ENCODE data around the gene SH3PXD2A. TPM values are rescaled to one million over a fixed set of nuclear protein-coding genes. Genes with fewer than 3 reads are reported as not detected.

Gene SH3PXD2A
- total RNA-seq, 1 donor from 2014 or later: 17.3 TPM

DNA sequence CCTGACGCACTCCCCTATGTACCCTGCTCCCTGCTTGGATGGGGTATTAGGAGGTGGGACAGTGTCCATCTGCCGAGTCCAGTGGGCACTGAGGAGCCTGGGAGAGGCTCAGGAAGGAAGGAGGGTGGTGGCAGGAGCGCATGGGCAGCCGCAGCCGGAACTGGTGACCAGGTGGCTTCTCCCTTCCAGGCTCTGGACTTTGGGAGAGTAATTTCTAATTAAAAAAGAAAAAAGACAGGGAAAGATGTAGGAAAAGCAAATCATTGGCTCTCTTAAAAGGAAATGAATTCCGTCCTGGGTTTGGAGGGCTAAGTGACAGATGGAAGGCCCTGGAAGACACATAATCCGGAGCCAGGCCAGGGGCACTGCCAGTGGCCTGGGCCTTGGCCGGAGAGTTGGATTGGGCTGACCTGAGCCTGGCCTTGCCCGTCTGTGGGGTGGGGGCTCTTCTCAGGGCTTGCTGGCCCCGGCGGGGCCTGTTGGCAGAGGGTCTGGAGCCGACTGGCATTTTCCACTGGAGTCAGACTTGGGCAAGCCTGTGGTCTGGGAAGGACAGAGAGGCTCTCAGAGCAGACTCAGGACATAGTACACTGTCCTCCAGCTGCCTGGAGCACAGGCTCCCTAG is 298.9 kb downstream of the SH3PXD2A start:
- Histone ChIP-seq H3K9me3 (ENCODE audit: insufficient read depth, low read depth, low read length) (peaks cover 17% of the 10 kb centered on the region), H3K9ac (ENCODE audit: low read length) (no peak overlapping the region), H3K4me3 (ENCODE audit: insufficient read depth, low read depth, low read length) (no peak overlapping the region), H4K20me1 (ENCODE audit: insufficient read depth, low read length) (peaks cover 10% of the 10 kb centered on the region), H3K27me3 (ENCODE audit: insufficient read depth, low read length) (peaks cover 59% of the 10 kb centered on the region), H3K4me2 (ENCODE audit: low read length) (no peak overlapping the region), H3K4me1 (ENCODE audit: insufficient read depth, low read length) (peaks cover 4% of the 10 kb centered on the region), H3K36me3 (ENCODE audit: insufficient read depth, low read length) (no peaks in the 10 kb centered on the region), H3K27ac (ENCODE audit: low read depth, low read length) (no peak overlapping the region), H2AFZ (ENCODE audit: low read depth, low read length) (no peak overlapping the region), H3K79me2 (ENCODE audit: insufficient read depth, low read length) (no peaks in the 10 kb centered on the region)
- no peak for FAIRE-seq
- Mint-ChIP-seq H3K4me3 (ENCODE audit: unreplicated experiment) (no peak overlapping the region), H3K9me3 (ENCODE audit: unreplicated experiment) (peaks cover 3% of the 10 kb centered on the region), H3K27ac (ENCODE audit: unreplicated experiment) (no peak overlapping the region), H3K27me3 (ENCODE audit: low read depth, unreplicated experiment) (peaks cover 84% of the 10 kb centered on the region), H3K36me3 (ENCODE audit: low read depth, unreplicated experiment) (no peaks in the 10 kb centered on the region), H3K4me1 (ENCODE audit: low read depth, unreplicated experiment) (no peaks in the 10 kb centered on the region)
- no peak for DNase-seq (ENCODE audit: low read depth)
- TF ChIP-seq, protein P1, sequence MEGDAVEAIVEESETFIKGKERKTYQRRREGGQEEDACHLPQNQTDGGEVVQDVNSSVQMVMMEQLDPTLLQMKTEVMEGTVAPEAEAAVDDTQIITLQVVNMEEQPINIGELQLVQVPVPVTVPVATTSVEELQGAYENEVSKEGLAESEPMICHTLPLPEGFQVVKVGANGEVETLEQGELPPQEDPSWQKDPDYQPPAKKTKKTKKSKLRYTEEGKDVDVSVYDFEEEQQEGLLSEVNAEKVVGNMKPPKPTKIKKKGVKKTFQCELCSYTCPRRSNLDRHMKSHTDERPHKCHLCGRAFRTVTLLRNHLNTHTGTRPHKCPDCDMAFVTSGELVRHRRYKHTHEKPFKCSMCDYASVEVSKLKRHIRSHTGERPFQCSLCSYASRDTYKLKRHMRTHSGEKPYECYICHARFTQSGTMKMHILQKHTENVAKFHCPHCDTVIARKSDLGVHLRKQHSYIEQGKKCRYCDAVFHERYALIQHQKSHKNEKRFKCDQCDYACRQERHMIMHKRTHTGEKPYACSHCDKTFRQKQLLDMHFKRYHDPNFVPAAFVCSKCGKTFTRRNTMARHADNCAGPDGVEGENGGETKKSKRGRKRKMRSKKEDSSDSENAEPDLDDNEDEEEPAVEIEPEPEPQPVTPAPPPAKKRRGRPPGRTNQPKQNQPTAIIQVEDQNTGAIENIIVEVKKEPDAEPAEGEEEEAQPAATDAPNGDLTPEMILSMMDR (IDR thresholded peaks at IDR 0.05; ENCODE audit: insufficient read depth, low read depth, low read length): no peak
- no peak for TF ChIP-seq EZH2 (IDR thresholded peaks at IDR 0.05; ENCODE audit: insufficient read depth, low read length)

GRCh38 chr10:103555712-103556111 is 299.7 kb downstream of the SH3PXD2A start:
- no peak overlapping the region for H3K27ac ChIP-seq (ENCODE audit: low read depth, low read length)
- no peak overlapping the region for H3K4me3 ChIP-seq (ENCODE audit: insufficient read depth, low read depth, low read length)
- H3K4me2 ChIP-seq (ENCODE audit: low read length): peak overlapping the region; percentile 72
- FAIRE-seq (no peak), DNase-seq (ENCODE audit: low read depth) (no peak)
- no peak for TF ChIP-seq EZH2 (IDR thresholded peaks at IDR 0.05; ENCODE audit: insufficient read depth, low read length)
- TF ChIP-seq, protein P1 (IDR thresholded peaks at IDR 0.05; ENCODE audit: insufficient read depth, low read depth, low read length): no peak
- no peak overlapping the region for H3K9ac ChIP-seq (ENCODE audit: low read length)
- H3K9me3 ChIP-seq (ENCODE audit: insufficient read depth, low read depth, low read length): peaks cover 18% of the 10 kb centered on the region
- H3K9me3 Mint-ChIP-seq (ENCODE audit: unreplicated experiment): peaks cover 3% of the 10 kb centered on the region
- H4K20me1 ChIP-seq (ENCODE audit: insufficient read depth, low read length): peaks cover 10% of the 10 kb centered on the region
- H3K27me3 ChIP-seq (ENCODE audit: insufficient read depth, low read length): peaks cover 59% of the 10 kb centered on the region
- H3K4me3 Mint-ChIP-seq (ENCODE audit: unreplicated experiment): no peak overlapping the region
- no peaks in the 10 kb centered on the region for H3K79me2 ChIP-seq (ENCODE audit: insufficient read depth, low read length)
- H3K4me1 ChIP-seq (ENCODE audit: insufficient read depth, low read length): peaks cover 4% of the 10 kb centered on the region
- no peaks in the 10 kb centered on the region for H3K36me3 ChIP-seq (ENCODE audit: insufficient read depth, low read length)
- H3K27ac Mint-ChIP-seq (ENCODE audit: unreplicated experiment): no peak overlapping the region
- H3K4me1 Mint-ChIP-seq (ENCODE audit: low read depth, unreplicated experiment): no peaks in the 10 kb centered on the region
- H3K27me3 Mint-ChIP-seq (ENCODE audit: low read depth, unreplicated experiment): peaks cover 80% of the 10 kb centered on the region
- no peak overlapping the region for H2AFZ ChIP-seq (ENCODE audit: low read depth, low read length)
- H3K36me3 Mint-ChIP-seq (ENCODE audit: low read depth, unreplicated experiment): no peaks in the 10 kb centered on the region

DNA sequence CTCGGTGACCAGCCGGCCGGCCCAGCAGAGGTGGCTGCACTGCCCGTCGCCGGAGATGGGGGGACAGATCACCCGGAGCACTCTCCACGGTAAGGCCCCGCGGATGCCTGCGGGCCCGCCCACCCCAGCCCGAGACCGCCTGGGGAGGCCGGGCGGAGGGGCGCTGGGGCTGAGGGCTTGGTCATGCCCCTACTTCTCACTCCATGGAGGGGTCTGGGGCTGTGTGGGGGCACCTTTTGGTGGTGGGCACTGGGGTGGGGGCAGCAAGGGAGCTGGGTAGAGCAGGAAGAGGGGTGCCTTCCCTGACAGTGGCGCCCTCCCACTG is 300.1 kb downstream of the SH3PXD2A start:
- H2AFZ ChIP-seq (ENCODE audit: low read depth, low read length): no peak overlapping the region
- peaks cover 2% of the 10 kb centered on the region for H3K9me3 Mint-ChIP-seq (ENCODE audit: unreplicated experiment)
- no peaks in the 10 kb centered on the region for H3K36me3 Mint-ChIP-seq (ENCODE audit: low read depth, unreplicated experiment)
- peak overlapping the region; percentile 75 for H3K4me3 Mint-ChIP-seq (ENCODE audit: unreplicated experiment)
- peaks cover 22% of the 10 kb centered on the region for H3K9me3 ChIP-seq (ENCODE audit: insufficient read depth, low read depth, low read length)
- no peak overlapping the region for H3K4me3 ChIP-seq (ENCODE audit: insufficient read depth, low read depth, low read length)
- H3K27me3 ChIP-seq (ENCODE audit: insufficient read depth, low read length): peaks cover 58% of the 10 kb centered on the region
- H3K9ac ChIP-seq (ENCODE audit: low read length): no peak overlapping the region
- H3K27ac ChIP-seq (ENCODE audit: low read depth, low read length): no peak overlapping the region
- peaks cover 4% of the 10 kb centered on the region for H3K4me1 ChIP-seq (ENCODE audit: insufficient read depth, low read length)
- no peaks in the 10 kb centered on the region for H3K36me3 ChIP-seq (ENCODE audit: insufficient read depth, low read length)
- H3K4me2 ChIP-seq (ENCODE audit: low read length): peak overlapping the region; percentile 72
- no peak for TF ChIP-seq EZH2 (IDR thresholded peaks at IDR 0.05; ENCODE audit: insufficient read depth, low read length)
- TF ChIP-seq, protein P1 (IDR thresholded peaks at IDR 0.05; ENCODE audit: insufficient read depth, low read depth, low read length): no peak
- peaks cover 10% of the 10 kb centered on the region for H4K20me1 ChIP-seq (ENCODE audit: insufficient read depth, low read length)
- H3K27me3 Mint-ChIP-seq (ENCODE audit: low read depth, unreplicated experiment): peaks cover 80% of the 10 kb centered on the region
- no peaks in the 10 kb centered on the region for H3K79me2 ChIP-seq (ENCODE audit: insufficient read depth, low read length)
- no peaks in the 10 kb centered on the region for H3K4me1 Mint-ChIP-seq (ENCODE audit: low read depth, unreplicated experiment)
- H3K27ac Mint-ChIP-seq (ENCODE audit: unreplicated experiment): no peak overlapping the region
- DNase-seq (ENCODE audit: low read depth): no peak
- no peak for FAIRE-seq
